Esophagus (tissue), 2 donors: ENCODE results near the gene ACY1. TPM values are rescaled to one million over a fixed set of nuclear protein-coding genes. Genes with fewer than 3 reads are reported as not detected.

Experiments used
- H3K27ac ChIP-seq, 2 donors: one replicate each; pipeline ENCODE4 v1.5.1; 2013; ENCODE audit warnings: low read depth in 2 of 2, mild to moderate bottlenecking in 2 of 2, inconsistent platforms in 1 of 2, low read length in 1 of 2, moderate library complexity in 1 of 2
- H3K27me3 ChIP-seq, 2 donors: one replicate each; pipeline ENCODE4 v1.6.1; 2013; ENCODE audit warnings: low read length in 2 of 2, control low read depth in 1 of 2, mild to moderate bottlenecking in 1 of 2; ENCODE audit not compliant: insufficient read depth in 2 of 2, control insufficient read depth in 1 of 2
- H3K36me3 ChIP-seq, 2 donors: one replicate each; pipeline ENCODE4 v1.6.1; 2013; ENCODE audit warnings: low read length in 1 of 2; ENCODE audit not compliant: control insufficient read depth in 2 of 2, insufficient read depth in 2 of 2
- H3K4me1 ChIP-seq, 2 donors: one replicate each; pipeline ENCODE4 v1.6.1; 2013; ENCODE audit warnings: low read length in 1 of 2; ENCODE audit not compliant: control insufficient read depth in 2 of 2, insufficient read depth in 2 of 2
- H3K4me3 ChIP-seq, 2 donors: one replicate each; pipeline ENCODE4 v1.5.1; 2013; ENCODE audit warnings: low read length in 2 of 2, mild to moderate bottlenecking in 2 of 2, low read depth in 1 of 2, moderate library complexity in 1 of 2
- H3K9me3 ChIP-seq, 2 donors: one replicate each; pipeline ENCODE4 v1.6.1; 2013; ENCODE audit warnings: mild to moderate bottlenecking in 2 of 2, low read depth in 1 of 2, low read length in 1 of 2, moderate library complexity in 1 of 2; ENCODE audit not compliant: control insufficient read depth in 2 of 2, insufficient read depth in 1 of 2
- WGBS, 2 donors: extraction: QIAGEN DNeasy Blood & Tissue Kit; methylation state at CpG; one replicate each; pipeline ENCODE4 v1.1.7; 2013; 5-methylcytosine and 5-hydroxymethylcytosine counted together
- polyA plus RNA-seq, 2 donors: library from polyadenylated mRNA; stranded (reverse); fragments of 200-250 nt; gene quantifications; one replicate each; pipeline ENCODE4 v1.2.3, GENCODE V29; 2013
- donor health status: healthy with polysubstance abuse.
- donor health status: Bipolar disorder and iron deficiency.

The ACY1 gene
- polyA plus RNA-seq, 2 donors, result 22.4 to 23.2 TPM

GRCh38 chr3:51969841-51970240 lies 13.5 kb upstream of the ACY1 start:
- no peaks in the 10 kb centered on the region for H3K27me3 ChIP-seq
- no peaks in the 10 kb centered on the region for H3K9me3 ChIP-seq
- no peak overlapping the region for H3K4me3 ChIP-seq
- no peaks in the 10 kb centered on the region for H3K36me3 ChIP-seq
- no peak overlapping the region for H3K27ac ChIP-seq
- H3K4me1 ChIP-seq, result peaks cover 9 to 19% of the 10 kb centered on the region in 2 donors
- 74 to 75% methylated on average over 4 of the region's 4 CpGs for WGBS, 2 donors

- Histone ChIP-seq H3K4me3 (no peak overlapping the region), H3K36me3 (no peaks in the 10 kb centered on the region), H3K9me3 (no peaks in the 10 kb centered on the region), H3K27ac (no peak overlapping the region), H3K4me1 (peaks cover 9 to 22% of the 10 kb centered on the region in 2 donors), H3K27me3 (no peaks in the 10 kb centered on the region)
- WGBS, 2 donors, result 55 to 58% methylated on average over 6 of the region's 6 CpGs
Observed at GRCh38 chr3:51970606-51971300, 12.6 kb upstream of the ACY1 start.

- Histone ChIP-seq H3K4me3 (no peak overlapping the region), H3K27me3 (no peaks in the 10 kb centered on the region), H3K9me3 (no peaks in the 10 kb centered on the region), H3K4me1 (peaks cover 9 to 23% of the 10 kb centered on the region in 2 donors), H3K36me3 (no peaks in the 10 kb centered on the region), H3K27ac (no peak overlapping the region)
- WGBS, 2 donors, result 85 to 88% methylated on average over 11 of the region's 11 CpGs
Observed at GRCh38 chr3:51971350-51971749, 12.0 kb upstream of the ACY1 start.

- 9 to 12% methylated on average over 30 of the region's 30 CpGs for WGBS, 2 donors
- no peaks in the 10 kb centered on the region for H3K27me3 ChIP-seq
- no peaks in the 10 kb centered on the region for H3K36me3 ChIP-seq
- H3K27ac ChIP-seq, result peak overlapping the region; percentile 93 to 96
- H3K9me3 ChIP-seq, result no peaks in the 10 kb centered on the region
- H3K4me1 ChIP-seq, result peaks cover 4 to 24% of the 10 kb centered on the region in 2 donors
- peak overlapping the region; percentile 76 to 82 for H3K4me3 ChIP-seq
Observed at GRCh38 chr3:51974277-51974962, 8.9 kb upstream of the ACY1 start.

GRCh38 chr3:51974963-51975851 lies 8.1 kb upstream of the ACY1 start, which contains the start of gene ABHD14A:
TSS of gene ABHD14A (plus strand) at chr3:51975064. CDS start at chr3:51975136, 72 bp downstream.
- Histone ChIP-seq H3K9me3 (no peaks in the 10 kb centered on the region), H3K27me3 (no peaks in the 10 kb centered on the region), H3K4me3 (peak within 1 kb of the TSS; percentile 76 to 82), H3K36me3 (no peaks in the 10 kb centered on the region), H3K4me1 (peaks cover 4 to 24% of the 10 kb centered on the region in 2 donors), H3K27ac (peak within 1 kb of the TSS; percentile 93 to 96)
- 0 to 1% methylated on average over 52 to 63 of the region's 63 CpGs for WGBS, 2 donors

GRCh38 chr3:51975852-51976549 lies 7.3 kb upstream of the ACY1 start:
- Histone ChIP-seq H3K4me3 (peak overlapping the region in 1 of 2 donors; percentile 82), H3K27me3 (no peaks in the 10 kb centered on the region), H3K9me3 (no peaks in the 10 kb centered on the region), H3K36me3 (peaks cover 0 to 2% of the 10 kb centered on the region in 2 donors), H3K27ac (peak overlapping the region; percentile 56 to 96), H3K4me1 (peaks cover 4 to 24% of the 10 kb centered on the region in 2 donors)
- 37 to 38% methylated on average over 46 of the region's 46 CpGs for WGBS, 2 donors

- Histone ChIP-seq H3K36me3 (peaks cover 0 to 2% of the 10 kb centered on the region in 2 donors), H3K27me3 (no peaks in the 10 kb centered on the region), H3K4me1 (peaks cover 7 to 27% of the 10 kb centered on the region in 2 donors), H3K4me3 (no peak overlapping the region), H3K27ac (peak overlapping the region; percentile 20 to 27), H3K9me3 (no peaks in the 10 kb centered on the region)
- WGBS, 2 donors, result 60 to 67% methylated on average over 9 of the region's 9 CpGs
Observed at GRCh38 chr3:51977446-51978142, 5.7 kb upstream of the ACY1 start.

GRCh38 chr3:51978143-51978502 lies 5.2 kb upstream of the ACY1 start:
- Histone ChIP-seq H3K36me3 (peaks cover 0 to 2% of the 10 kb centered on the region in 2 donors), H3K27me3 (no peaks in the 10 kb centered on the region), H3K27ac (no peak overlapping the region), H3K4me3 (no peak overlapping the region), H3K4me1 (peaks cover 10 to 31% of the 10 kb centered on the region in 2 donors), H3K9me3 (no peaks in the 10 kb centered on the region)
- WGBS, 2 donors, result 70 to 75% methylated on average over 4 of the region's 4 CpGs
